ENCODE measurements around the gene SERPINH1. TPM values are rescaled to one million over a fixed set of nuclear protein-coding genes. Genes with fewer than 3 reads are reported as not detected.

Gene SERPINH1
- total and polyA plus RNA-seq, 2 of the 13 experiments (the other 11 are each of a cell fraction or from before 2014, with no cell fraction given), result 83.6 to 83.8 TPM

- TF ChIP-seq ZNF260 (CRISPR knock-in tag; IDR thresholded peaks at IDR 0.05; ENCODE audit: borderline replicate concordance, low read depth) (no peak), ZNF639 (CRISPR knock-in tag; conservative IDR thresholded peaks at IDR 0.05) (no peak), ZNF570 (CRISPR knock-in tag; IDR thresholded peaks at IDR 0.05; ENCODE audit: borderline replicate concordance) (no peak), NR2F2 (IDR thresholded peaks at IDR 0.05; ENCODE audit: borderline replicate concordance, low read depth) (no peak), MIER3 (CRISPR knock-in tag; IDR thresholded peaks at IDR 0.05; ENCODE audit: borderline replicate concordance) (no peak), RCOR2 (CRISPR knock-in tag; IDR thresholded peaks at IDR 0.05) (no peak), HOXA5 (CRISPR knock-in tag; IDR thresholded peaks at IDR 0.05) (0 out of 2 replicates have a peak, but pooled peaks have one; percentile 59), SP5 (CRISPR knock-in tag; IDR thresholded peaks at IDR 0.05; ENCODE audit: borderline replicate concordance, low read depth) (no peak), NAIF1 (CRISPR knock-in tag; IDR thresholded peaks at IDR 0.05; ENCODE audit: borderline replicate concordance) (no peak), GABPB1 (CRISPR knock-in tag; IDR thresholded peaks at IDR 0.05) (peak; percentile 93), AGO1 (IDR thresholded peaks at IDR 0.05; ENCODE audit: low read depth, low read length, poor library complexity, severe bottlenecking) (no peak), TBX3 (IDR thresholded peaks at IDR 0.05; ENCODE audit: borderline replicate concordance) (no peak), ZNF124 (CRISPR knock-in tag; IDR thresholded peaks at IDR 0.05) (no peak), HMG20A (CRISPR knock-in tag; IDR thresholded peaks at IDR 0.05; ENCODE audit: borderline replicate concordance) (no peak), GLMP (CRISPR knock-in tag; IDR thresholded peaks at IDR 0.05; ENCODE audit: borderline replicate concordance) (no peak), JDP2 (CRISPR knock-in tag; IDR thresholded peaks at IDR 0.05; ENCODE audit: borderline replicate concordance) (no peak), ZNF263 (CRISPR knock-in tag; IDR thresholded peaks at IDR 0.05) (peak; percentile 2; the same call in 1 of the 2 replicates), ZUFSP (CRISPR knock-in tag; IDR thresholded peaks at IDR 0.05; ENCODE audit: borderline replicate concordance) (no peak)
Observed at GRCh38 chr11:75562048-75562835, at the start of gene SERPINH1 (continued).

All from HepG2 (cell line).